HepG2 (cell line): ENCODE measurements around the gene METTL21C. TPM values are rescaled to one million over a fixed set of nuclear protein-coding genes. Genes with fewer than 3 reads are reported as not detected.

Source experiments
- ATAC-seq: fragments of 200-7000 bp; cut with Tn5 transposase; 3 replicates; pipeline ENCODE4 v1.9.1; 2020; ENCODE audit warnings: mild to moderate bottlenecking, moderate library complexity
- BruUV-seq: library from RNA; stranded (reverse); fragments of 400-500 nt; replicated peaks from 2 replicates; lab custom pipeline; 2021; lab: Mats Ljungman, UMichigan
- CTCF ChIA-PET: fragments of 300-600 bp; formaldehyde crosslinking; extraction: SDS; loops from one replicate; lab custom pipeline; 2021; ENCODE audit warnings: low total read pairs, inconsistent platforms, low intra/inter-chr PET ratio; lab: Yijun Ruan, JAX
- POLR2A ChIA-PET: fragments of 350-600 bp; sonication (Branson Sonifier 250); formaldehyde crosslinking; loops from one replicate; lab custom pipeline; 2020; ENCODE audit warnings: antibody characterized with exemption, inconsistent platforms; lab: Yijun Ruan, JAX
- DNase-seq: peaks from one replicate; pipeline ENCODE4 v3.0.0-alpha.2; 2015; ENCODE audit warnings: low spot score
- FAIRE-seq: peaks from 3 replicates; lab custom pipeline; 2011; peaks lifted over from hg19 to GRCh38; lab: Jason Lieb, UNC
- H2AFZ ChIP-seq: one replicate; pipeline ENCODE4 v1.6.1; 2011; ENCODE audit warnings: low read length, inconsistent platforms
- H3K27ac ChIP-seq: fragments of 300-600 bp; 3 replicates; pipeline ENCODE4 v1.8.0; 2011; ENCODE audit warnings: mixed run types, mild to moderate bottlenecking, mixed read lengths, low read length, inconsistent platforms; ENCODE audit not compliant: insufficient read depth; ENCODE audit errors: extremely low read length
- H3K27me3 ChIP-seq, 2 experiments: fragments of 200-600 bp in 1 of 2; 2 replicates in 1 of 2; 3 replicates in 1 of 2; pipeline versions ENCODE4 v1.6.0 to v1.8.0; 2011; ENCODE audit warnings: low read length in 2 of 2, mild to moderate bottlenecking in 2 of 2, moderate library complexity in 2 of 2, inconsistent platforms in 1 of 2; ENCODE audit not compliant: insufficient read depth in 2 of 2, control insufficient read depth in 1 of 2
- H3K36me3 ChIP-seq, 2 experiments: fragments of 200-600 bp in 1 of 2; replicated peaks in 1 of 2; 2 replicates in 1 of 2; 3 replicates in 1 of 2; pipeline versions ENCODE4 v1.5.1 to v1.8.0; 2011; ENCODE audit warnings: low read length in 2 of 2, inconsistent platforms in 1 of 2; ENCODE audit not compliant: insufficient read depth in 2 of 2, control insufficient read depth in 1 of 2
- H3K4me1 ChIP-seq: 2 replicates; pipeline ENCODE4 v1.5.1; 2012; ENCODE audit warnings: low read length, inconsistent platforms; ENCODE audit not compliant: insufficient read depth
- H3K4me2 ChIP-seq: 2 replicates; pipeline ENCODE4 v1.6.0; 2011; ENCODE audit warnings: low read depth, low read length, inconsistent platforms
- H3K4me3 ChIP-seq, 3 experiments: fragments of 200-600 bp in 1 of 3; sonication (generic), shearing (Covaris generic) in 1 of 3; replicated peaks in 1 of 3; 2 replicates each; pipeline ENCODE4 v1.5.1; 2011 to 2016; ENCODE audit warnings: low read length in 3 of 3, inconsistent platforms in 2 of 3, low read depth in 2 of 3, mild to moderate bottlenecking in 2 of 3, control low read depth in 1 of 3, mixed read lengths in 1 of 3; ENCODE audit not compliant: insufficient read depth in 1 of 3
- H3K79me2 ChIP-seq: one replicate; pipeline ENCODE4 v1.6.1; 2011; ENCODE audit warnings: low read length, inconsistent platforms; ENCODE audit not compliant: insufficient read depth
- H3K9ac ChIP-seq: 2 replicates; pipeline ENCODE4 v1.6.0; 2011; ENCODE audit warnings: mild to moderate bottlenecking, low read depth, low read length, inconsistent platforms; ENCODE audit not compliant: insufficient read depth
- H3K9me3 ChIP-seq: 2 replicates; pipeline ENCODE4 v1.5.1; 2012; ENCODE audit warnings: mild to moderate bottlenecking, low read length
- H4K20me1 ChIP-seq: 2 replicates; pipeline ENCODE4 v1.6.0; 2011; ENCODE audit warnings: inconsistent platforms, mild to moderate bottlenecking, low read length, moderate library complexity; ENCODE audit not compliant: insufficient read depth
- ATAD3A ChIP-seq: sonication (generic); formaldehyde crosslinking; IDR thresholded peaks from 2 replicates; pipeline ENCODE4 v1.4.0; 2020; ENCODE audit warnings: missing genetic modification reagents
- GLMP ChIP-seq: sonication (generic); formaldehyde crosslinking; IDR thresholded peaks from 2 replicates; pipeline ENCODE4 v1.9.0; 2021; ENCODE audit warnings: missing genetic modification reagents, mild to moderate bottlenecking, borderline replicate concordance
- NFIB ChIP-seq: sonication (generic); formaldehyde crosslinking; IDR thresholded peaks from 2 replicates; pipeline ENCODE4 v1.9.0; 2021; ENCODE audit warnings: missing genetic modification reagents, mild to moderate bottlenecking, borderline replicate concordance
- NFYB ChIP-seq: sonication (generic); formaldehyde crosslinking; IDR thresholded peaks from 2 replicates; pipeline ENCODE4 v1.4.0; 2020; ENCODE audit warnings: missing genetic modification reagents
- ZNF205 ChIP-seq: IDR thresholded peaks from 2 replicates; pipeline ENCODE4 v1.6.1; 2018; ENCODE audit warnings: missing biosample characterization, missing genetic modification reagents
- ZNF251 ChIP-seq: sonication (generic); formaldehyde crosslinking; IDR thresholded peaks from 2 replicates; pipeline ENCODE4 v1.9.0; 2021; ENCODE audit warnings: mild to moderate bottlenecking, missing genetic modification reagents
- WGBS: methylation state at CpG from one replicate; pipeline ENCODE4 v1.1.6; 2017; ENCODE audit warnings: low lambda C conversion rate; 5-methylcytosine and 5-hydroxymethylcytosine counted together
- in situ Hi-C: cut with HindIII; loops from 2 replicates; pipeline ENCODE4 v1.10.0; 2017; ENCODE audit warnings: low pct_unique_long_range_greater_than_20kb; ENCODE audit not compliant: extremely low pct_ligation_motif_present
- intact Hi-C: fragments of 100-400 bp; cut with micrococcal nuclease; formaldehyde crosslinking; loops from one replicate; pipeline ENCODE4 v1.10.0; 2022; ENCODE audit not compliant: unreplicated experiment
- polyA plus RNA-seq, 8 experiments: library from polyadenylated mRNA; depleted of rRNA in 3 of 8; stranded (reverse) in 7 of 8; unstranded in 1 of 8; fragments of >200 nt; fragmentation: Illumina TruSeq in 4 of 8; extraction: Trizol in 4 of 8; gene quantifications; 2 replicates each; pipeline versions ENCODE4 v1.2.1 to v1.2.3, GENCODE V29; 2011 to 2016; ENCODE audit warnings: low read depth in 4 of 8, missing spikeins in 1 of 8, mixed read lengths in 1 of 8; ENCODE audit not compliant: insufficient read depth in 1 of 8
- total RNA-seq, 5 experiments: library from RNA; depleted of rRNA; stranded (reverse); fragments of >200 nt; fragmentation: Illumina TruSeq; extraction: Trizol; gene quantifications; 2 replicates each; pipeline ENCODE4 v1.2.3, GENCODE V29; 2016; ENCODE audit warnings: low read depth in 1 of 5
- TF ChIP-seq, protein P1 (sequence below): sonication (generic); formaldehyde crosslinking; IDR thresholded peaks from 2 replicates; pipeline ENCODE4 v1.4.0; 2020; ENCODE audit warnings: missing genetic modification reagents, borderline replicate concordance
- TF ChIP-seq, protein P2 (sequence below): sonication (generic); formaldehyde crosslinking; IDR thresholded peaks from 2 replicates; pipeline ENCODE4 v1.8.1; 2022; ENCODE audit warnings: mild to moderate bottlenecking, missing genetic modification reagents

Gene METTL21C
- total and polyA plus RNA-seq, 2 of the 13 experiments (the other 11 are each of a cell fraction or from before 2014, with no cell fraction given) = not detected

DNA sequence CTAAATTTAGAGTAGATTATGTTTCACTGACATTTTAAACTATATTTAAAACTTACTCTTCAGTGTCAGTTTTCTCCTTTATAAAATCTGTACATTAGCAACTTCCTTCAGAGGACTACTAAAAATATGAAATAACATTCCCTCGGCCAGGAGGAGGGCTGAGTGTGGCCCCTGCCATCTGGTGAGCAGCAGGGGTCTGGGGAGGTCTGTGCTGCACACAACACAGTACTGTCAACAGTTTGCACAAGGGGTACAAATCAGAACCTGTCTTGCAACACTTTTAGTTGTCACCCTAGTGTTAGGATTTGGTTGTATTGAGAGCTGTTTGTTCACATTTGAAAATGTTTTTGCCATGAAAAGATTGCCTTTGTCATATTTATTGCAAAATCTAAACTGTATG, 49.1 kb downstream of the METTL21C start (continued):
- TF ChIP-seq, protein P1, sequence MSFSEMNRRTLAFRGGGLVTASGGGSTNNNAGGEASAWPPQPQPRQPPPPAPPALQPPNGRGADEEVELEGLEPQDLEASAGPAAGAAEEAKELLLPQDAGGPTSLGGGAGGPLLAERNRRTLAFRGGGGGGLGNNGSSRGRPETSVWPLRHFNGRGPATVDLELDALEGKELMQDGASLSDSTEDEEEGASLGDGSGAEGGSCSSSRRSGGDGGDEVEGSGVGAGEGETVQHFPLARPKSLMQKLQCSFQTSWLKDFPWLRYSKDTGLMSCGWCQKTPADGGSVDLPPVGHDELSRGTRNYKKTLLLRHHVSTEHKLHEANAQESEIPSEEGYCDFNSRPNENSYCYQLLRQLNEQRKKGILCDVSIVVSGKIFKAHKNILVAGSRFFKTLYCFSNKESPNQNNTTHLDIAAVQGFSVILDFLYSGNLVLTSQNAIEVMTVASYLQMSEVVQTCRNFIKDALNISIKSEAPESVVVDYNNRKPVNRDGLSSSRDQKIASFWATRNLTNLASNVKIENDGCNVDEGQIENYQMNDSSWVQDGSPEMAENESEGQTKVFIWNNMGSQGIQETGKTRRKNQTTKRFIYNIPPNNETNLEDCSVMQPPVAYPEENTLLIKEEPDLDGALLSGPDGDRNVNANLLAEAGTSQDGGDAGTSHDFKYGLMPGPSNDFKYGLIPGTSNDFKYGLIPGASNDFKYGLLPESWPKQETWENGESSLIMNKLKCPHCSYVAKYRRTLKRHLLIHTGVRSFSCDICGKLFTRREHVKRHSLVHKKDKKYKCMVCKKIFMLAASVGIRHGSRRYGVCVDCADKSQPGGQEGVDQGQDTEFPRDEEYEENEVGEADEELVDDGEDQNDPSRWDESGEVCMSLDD (CRISPR knock-in tag) = no peak
- TF ChIP-seq, all 625 proteins: peak for 0

GRCh38 chr13:102643656-102644055, 51.2 kb downstream of the METTL21C start:
- ATAC-seq (no peak), FAIRE-seq (no peak), DNase-seq (no peak)
- H4K20me1 ChIP-seq = no peaks in the 10 kb centered on the region
- peaks cover 16 to 55% of the 10 kb centered on the region in 2 experiments; a peak in 4 of 5 replicates for H3K36me3 ChIP-seq
- ChIA-PET CTCF (no interaction called here), POLR2A (no interaction called here)
- no peak for TF ChIP-seq ATAD3A (CRISPR knock-in tag)
- no peak for TF ChIP-seq GLMP
- TF ChIP-seq ZNF251 = no peak
- no peak for TF ChIP-seq NFIB (CRISPR knock-in tag)
- TF ChIP-seq, protein P2, sequence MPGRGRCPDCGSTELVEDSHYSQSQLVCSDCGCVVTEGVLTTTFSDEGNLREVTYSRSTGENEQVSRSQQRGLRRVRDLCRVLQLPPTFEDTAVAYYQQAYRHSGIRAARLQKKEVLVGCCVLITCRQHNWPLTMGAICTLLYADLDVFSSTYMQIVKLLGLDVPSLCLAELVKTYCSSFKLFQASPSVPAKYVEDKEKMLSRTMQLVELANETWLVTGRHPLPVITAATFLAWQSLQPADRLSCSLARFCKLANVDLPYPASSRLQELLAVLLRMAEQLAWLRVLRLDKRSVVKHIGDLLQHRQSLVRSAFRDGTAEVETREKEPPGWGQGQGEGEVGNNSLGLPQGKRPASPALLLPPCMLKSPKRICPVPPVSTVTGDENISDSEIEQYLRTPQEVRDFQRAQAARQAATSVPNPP (CRISPR knock-in tag) = no peak
- TF ChIP-seq NFYB = no peak
- no peak for TF ChIP-seq ZNF205
- no peak overlapping the region for H3K9ac ChIP-seq
- no TSS peak for BruUV-seq
- 100% methylated on average over 1 of the region's 1 CpG for WGBS
- intact Hi-C loops (no loop called here), in situ Hi-C loops (no loop called here)
- H3K79me2 ChIP-seq = no peaks in the 10 kb centered on the region
- H3K27ac ChIP-seq = no peak overlapping the region
- no peak overlapping the region for H2AFZ ChIP-seq
- no peak overlapping the region for H3K4me3 ChIP-seq
- no peaks in the 10 kb centered on the region for H3K4me1 ChIP-seq
- H3K27me3 ChIP-seq = no peaks in the 10 kb centered on the region
- no peak overlapping the region for H3K4me2 ChIP-seq
- no peaks in the 10 kb centered on the region for H3K9me3 ChIP-seq
